Suprapubic skin (tissue), 4 donors: Measurements from ENCODE around the gene SLC27A5. TPM values are rescaled to one million over a fixed set of nuclear protein-coding genes. Genes with fewer than 3 reads are reported as not detected.

ENCODE experiments used
- DNase-seq, 2 donors: peaks; one replicate each; pipeline ENCODE4 v3.0.0-alpha.2; 2019; ENCODE audit warnings: low spot score in 2 of 2
- H3K27ac ChIP-seq: fragments of 200-600 bp; sonication (generic); one replicate; pipeline ENCODE4 v1.5.1; 2019
- H3K27me3 ChIP-seq: fragments of 200-600 bp; sonication (generic); one replicate; pipeline ENCODE4 v1.5.1; 2019
- H3K36me3 ChIP-seq: fragments of 200-600 bp; sonication (generic); one replicate; pipeline ENCODE4 v1.5.1; 2019
- H3K4me1 ChIP-seq: fragments of 200-600 bp; sonication (generic); one replicate; pipeline ENCODE4 v1.5.1; 2019
- H3K4me3 ChIP-seq: fragments of 200-600 bp; sonication (generic); one replicate; pipeline ENCODE4 v1.5.1; 2019; ENCODE audit warnings: mild to moderate bottlenecking
- H3K9me3 ChIP-seq: fragments of 200-600 bp; sonication (generic); one replicate; pipeline ENCODE4 v1.5.1; 2019
- CTCF ChIP-seq, 2 donors: fragments of 200-600 bp in 1 of 2; fragments of 450-650 bp in 1 of 2; sonication (generic) in 1 of 2; IDR thresholded peaks; one replicate each; pipeline ENCODE4 v1.5.1; 2016 to 2019; ENCODE audit warnings: antibody characterized with exemption in 2 of 2, mild to moderate bottlenecking in 1 of 2, moderate library complexity in 1 of 2
- EP300 ChIP-seq: sonication (generic); formaldehyde crosslinking; IDR thresholded peaks from one replicate; pipeline ENCODE4 v1.6.1; 2017; ENCODE audit warnings: antibody characterized with exemption
- POLR2A ChIP-seq, 2 donors: fragments of 450-650 bp; IDR thresholded peaks; one replicate each; pipeline ENCODE4 v1.6.1; 2017; ENCODE audit warnings: antibody characterized with exemption in 2 of 2, mild to moderate bottlenecking in 2 of 2, moderate library complexity in 2 of 2
- POLR2AphosphoS5 ChIP-seq, 3 donors: sonication (generic); formaldehyde crosslinking; IDR thresholded peaks; one replicate each; pipeline ENCODE4 v1.6.1; 2017; ENCODE audit warnings: antibody characterized with exemption in 3 of 3
- WGBS: methylation state at CpG from one replicate; pipeline ENCODE4 v1.1.5; 2018; 5-methylcytosine and 5-hydroxymethylcytosine counted together
- total RNA-seq, 4 donors: library from RNA; depleted of rRNA; stranded (reverse); fragments of >200 nt; gene quantifications; one replicate each; pipeline ENCODE4 v1.1.0, GENCODE V29; 2016

The SLC27A5 gene
- total RNA-seq, 4 donors from 2014 or later: 2.1 to 19.1 (median 10.7) TPM

- no peak for DNase-seq
- TF ChIP-seq POLR2A (IDR thresholded peaks at IDR 0.05) (no peak), CTCF (IDR thresholded peaks at IDR 0.05) (no peak), EP300 (no peak), POLR2AphosphoS5 (IDR thresholded peaks at IDR 0.05) (no peak)
- no peak overlapping the region for H3K4me3 ChIP-seq
- H3K27ac ChIP-seq: no peak overlapping the region
- H3K36me3 ChIP-seq: peaks cover 33% of the 10 kb centered on the region
- no peaks in the 10 kb centered on the region for H3K27me3 ChIP-seq
- peaks cover 20% of the 10 kb centered on the region for H3K4me1 ChIP-seq
- 90% methylated on average over 5 of the region's 7 CpGs for WGBS
- no peaks in the 10 kb centered on the region for H3K9me3 ChIP-seq
These were observed 32.5 kb downstream of the SLC27A5 start for GRCh38 chr19:58479303-58479702.

GRCh38 chr19:58477871-58478270, 33.9 kb downstream of the SLC27A5 start:
- peaks cover 39% of the 10 kb centered on the region for H3K36me3 ChIP-seq
- WGBS: no CpG with 5 or more reads among the region's 1 CpG
- DNase-seq: no peak
- TF ChIP-seq EP300 (no peak), POLR2A (IDR thresholded peaks at IDR 0.05) (no peak), CTCF (IDR thresholded peaks at IDR 0.05) (no peak), POLR2AphosphoS5 (IDR thresholded peaks at IDR 0.05) (no peak)
- peaks cover 20% of the 10 kb centered on the region for H3K4me1 ChIP-seq
- H3K27me3 ChIP-seq: no peaks in the 10 kb centered on the region
- no peak overlapping the region for H3K4me3 ChIP-seq
- no peak overlapping the region for H3K27ac ChIP-seq
- no peaks in the 10 kb centered on the region for H3K9me3 ChIP-seq

- DNase-seq: no peak
- Histone ChIP-seq H3K4me1 (peaks cover 20% of the 10 kb centered on the region), H3K36me3 (peaks cover 45% of the 10 kb centered on the region), H3K27ac (no peak overlapping the region), H3K27me3 (no peaks in the 10 kb centered on the region), H3K9me3 (no peaks in the 10 kb centered on the region), H3K4me3 (peak overlapping the region; percentile 63)
- TF ChIP-seq EP300 (no peak), CTCF (IDR thresholded peaks at IDR 0.05) (no peak), POLR2A (IDR thresholded peaks at IDR 0.05) (no peak), POLR2AphosphoS5 (IDR thresholded peaks at IDR 0.05) (no peak)
- WGBS: 84% methylated on average over 9 of the region's 15 CpGs
These were observed 34.7 kb downstream of the SLC27A5 start for GRCh38 chr19:58477130-58477529.

GRCh38 chr19:58476498-58477015, 35.2 kb downstream of the SLC27A5 start:
- WGBS: 3% methylated on average over 26 of the region's 27 CpGs
- H3K9me3 ChIP-seq: no peaks in the 10 kb centered on the region
- H3K27ac ChIP-seq: peak overlapping the region; percentile 77
- TF ChIP-seq CTCF (IDR thresholded peaks at IDR 0.05): no peak
- no peak for TF ChIP-seq POLR2AphosphoS5 (IDR thresholded peaks at IDR 0.05)
- TF ChIP-seq EP300: no peak
- no peak for TF ChIP-seq POLR2A (IDR thresholded peaks at IDR 0.05)
- no peak for DNase-seq
- H3K4me1 ChIP-seq: peaks cover 20% of the 10 kb centered on the region
- peaks cover 48% of the 10 kb centered on the region for H3K36me3 ChIP-seq
- peak overlapping the region; percentile 63 for H3K4me3 ChIP-seq
- H3K27me3 ChIP-seq: no peaks in the 10 kb centered on the region

GRCh38 chr19:58475714-58476497, 35.9 kb downstream of the SLC27A5 start, which contains the start of gene ZNF446:
Gene ZNF446, plus strand, starts transcription at chr19:58476352. Its CDS starts 867 bp downstream, at chr19:58477219.
- Histone ChIP-seq H3K9me3 (no peaks in the 10 kb centered on the region), H3K27me3 (no peaks in the 10 kb centered on the region), H3K4me1 (peaks cover 20% of the 10 kb centered on the region), H3K4me3 (peak within 1 kb of the TSS; percentile 63), H3K27ac (peak within 1 kb of the TSS; percentile 77), H3K36me3 (peaks cover 49% of the 10 kb centered on the region)
- peak; percentile 99 for DNase-seq
- 0% methylated on average over 6 of the region's 64 CpGs for WGBS
- TF ChIP-seq EP300 (no peak), POLR2A (IDR thresholded peaks at IDR 0.05) (peak in 1 of 2 donors; percentile 40), CTCF (IDR thresholded peaks at IDR 0.05) (no peak), POLR2AphosphoS5 (IDR thresholded peaks at IDR 0.05) (peak in 2 of 3 donors; percentile 47 to 83)
